Activated CD8-positive, alpha-beta memory T cell treated with anti-CD3 and anti-CD28 coated beads for 48 hours (primary cell): Measurements from ENCODE around the gene CLSTN2.

Source experiments
- DNase-seq, 3 experiments: peaks; one replicate each; pipeline ENCODE4 v3.0.0-alpha.2; 2020; ENCODE audit warnings: low read depth in 2 of 3, low spot score in 2 of 3

The CLSTN2 gene

GRCh38 chr3:140373234-140373633 is 438.2 kb downstream of the CLSTN2 start:
- DNase-seq: no peak

GRCh38 chr3:140375002-140375401 is 440.0 kb downstream of the CLSTN2 start:
- no peak for DNase-seq

DNA sequence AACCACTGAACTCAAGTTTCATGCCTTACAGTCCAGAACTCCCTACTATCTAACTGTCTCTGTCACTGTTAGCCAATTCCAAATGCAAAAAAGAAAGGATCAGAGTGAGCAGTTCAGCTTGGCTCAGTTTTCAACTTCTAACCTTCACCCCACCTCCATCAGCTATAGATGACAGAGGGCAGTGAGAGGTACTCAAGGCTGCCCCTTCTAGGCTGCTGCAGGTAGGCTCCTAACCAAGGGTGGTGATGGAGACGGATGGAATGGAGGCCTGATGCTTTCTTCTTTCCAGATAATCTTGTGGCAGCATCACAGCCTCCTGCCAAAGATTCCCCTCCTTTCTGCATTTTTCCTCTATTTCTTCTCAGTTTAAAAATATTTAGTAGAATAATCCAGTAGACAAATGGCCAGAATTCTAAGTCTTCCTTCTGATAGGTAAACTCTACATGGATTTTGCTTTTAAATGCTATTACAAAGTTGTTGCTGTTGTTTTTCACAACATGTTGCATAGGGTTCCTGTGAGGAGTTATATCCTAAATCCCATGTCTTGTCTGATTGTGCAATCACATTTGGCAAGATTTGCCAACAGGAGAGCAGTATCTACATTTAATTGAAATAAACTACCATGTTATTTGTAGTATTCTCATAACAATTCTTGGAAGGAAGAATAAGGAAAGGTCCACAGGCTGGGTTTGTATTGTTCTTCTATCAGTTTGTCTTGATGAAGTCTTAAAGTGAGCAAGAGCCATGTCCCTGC is 441.3 kb downstream of the CLSTN2 start:
- no peak for DNase-seq

GRCh38 chr3:140377644-140378043 is 442.7 kb downstream of the CLSTN2 start:
- DNase-seq: no peak

DNA sequence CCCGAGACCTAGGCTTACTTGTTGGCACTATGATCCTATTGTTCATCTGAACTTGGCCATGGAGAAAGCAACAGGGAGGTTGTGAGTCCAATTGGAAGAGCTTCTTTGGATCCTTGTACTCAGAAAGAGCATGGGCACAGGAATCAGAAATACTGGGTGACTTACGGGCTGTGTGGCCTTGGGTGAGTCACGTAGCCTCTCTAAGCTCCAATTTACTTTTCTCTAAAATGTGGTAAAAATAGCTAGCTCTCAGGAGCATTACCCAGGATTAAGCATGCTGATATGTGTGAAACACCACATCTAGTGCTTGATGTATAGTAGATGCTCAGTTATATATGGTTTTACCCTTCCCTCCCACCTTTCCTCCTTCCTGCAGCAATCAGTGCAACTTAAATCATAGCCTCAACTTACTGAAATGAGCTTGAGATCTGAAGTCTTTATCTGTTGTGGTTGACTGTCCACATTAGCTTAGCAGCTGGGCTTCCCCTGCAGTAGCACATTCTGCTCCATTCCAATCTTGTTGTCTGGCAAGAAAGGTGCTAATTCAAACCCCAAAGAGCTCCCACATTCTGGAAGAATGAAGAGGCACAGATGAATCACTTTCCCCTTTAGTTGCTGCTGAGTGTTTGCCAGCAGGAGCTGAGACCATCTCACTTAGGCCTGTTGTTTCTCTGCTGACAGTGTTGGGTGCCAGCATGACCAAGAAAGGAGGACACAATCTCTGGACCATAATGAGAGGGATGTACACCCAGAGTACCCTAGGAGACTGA is 443.8 kb downstream of the CLSTN2 start:
- no peak for DNase-seq

DNA sequence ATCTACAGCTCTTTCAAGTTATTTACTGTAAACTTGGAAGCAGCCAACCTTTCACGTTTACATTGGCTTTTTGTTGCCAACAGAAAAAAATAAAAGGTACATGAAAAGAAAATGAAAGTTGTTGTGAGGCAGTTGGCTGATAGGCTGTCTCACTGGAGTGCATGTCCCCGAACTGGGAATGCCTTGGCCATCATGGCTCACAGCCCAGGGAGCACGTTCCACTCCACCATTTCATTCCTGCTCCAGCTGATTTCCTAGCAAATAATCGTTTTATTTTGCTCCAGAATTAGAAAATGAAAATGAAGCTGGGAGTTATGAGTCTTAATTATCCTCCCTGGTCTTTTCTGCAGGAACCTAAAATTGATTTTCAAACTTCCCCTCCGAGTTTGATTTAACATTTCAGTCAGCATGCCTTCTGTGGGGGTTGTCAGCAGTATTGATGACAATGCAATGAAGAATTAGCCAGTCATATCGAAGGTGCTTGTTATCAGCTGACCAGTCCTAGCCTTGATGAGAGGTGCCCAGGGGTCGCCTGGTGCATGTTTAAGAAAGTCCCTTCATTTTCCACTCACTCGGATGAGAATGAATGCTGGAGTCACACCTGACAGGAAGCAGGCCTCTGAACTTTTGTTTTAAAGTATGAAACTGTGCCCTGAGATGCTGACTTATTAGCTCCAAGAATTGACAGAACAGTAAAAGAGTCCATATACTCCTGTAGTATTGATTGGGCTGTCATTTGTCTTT is 449.2 kb downstream of the CLSTN2 start:
- no peak for DNase-seq

DNA sequence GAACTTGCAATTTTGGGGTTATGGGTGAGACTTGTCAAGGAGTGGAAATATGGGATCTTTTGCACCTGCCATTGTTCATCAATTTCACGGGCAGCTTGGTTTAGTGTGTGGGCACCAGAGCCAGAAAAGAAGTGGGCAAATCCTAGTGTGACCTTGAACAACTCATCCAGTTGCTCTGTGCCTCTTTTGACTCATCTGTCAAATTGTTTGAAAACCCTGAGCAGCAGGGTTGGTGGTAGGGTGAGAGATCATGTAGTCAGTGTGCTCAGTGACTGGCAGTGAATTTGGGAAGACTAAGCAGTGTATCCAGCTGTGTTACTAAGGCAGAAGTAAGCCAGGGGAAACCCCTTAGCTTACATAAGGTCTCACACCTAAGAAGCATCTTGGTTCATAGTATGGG is 449.9 kb downstream of the CLSTN2 start:
- DNase-seq: no peak

DNA sequence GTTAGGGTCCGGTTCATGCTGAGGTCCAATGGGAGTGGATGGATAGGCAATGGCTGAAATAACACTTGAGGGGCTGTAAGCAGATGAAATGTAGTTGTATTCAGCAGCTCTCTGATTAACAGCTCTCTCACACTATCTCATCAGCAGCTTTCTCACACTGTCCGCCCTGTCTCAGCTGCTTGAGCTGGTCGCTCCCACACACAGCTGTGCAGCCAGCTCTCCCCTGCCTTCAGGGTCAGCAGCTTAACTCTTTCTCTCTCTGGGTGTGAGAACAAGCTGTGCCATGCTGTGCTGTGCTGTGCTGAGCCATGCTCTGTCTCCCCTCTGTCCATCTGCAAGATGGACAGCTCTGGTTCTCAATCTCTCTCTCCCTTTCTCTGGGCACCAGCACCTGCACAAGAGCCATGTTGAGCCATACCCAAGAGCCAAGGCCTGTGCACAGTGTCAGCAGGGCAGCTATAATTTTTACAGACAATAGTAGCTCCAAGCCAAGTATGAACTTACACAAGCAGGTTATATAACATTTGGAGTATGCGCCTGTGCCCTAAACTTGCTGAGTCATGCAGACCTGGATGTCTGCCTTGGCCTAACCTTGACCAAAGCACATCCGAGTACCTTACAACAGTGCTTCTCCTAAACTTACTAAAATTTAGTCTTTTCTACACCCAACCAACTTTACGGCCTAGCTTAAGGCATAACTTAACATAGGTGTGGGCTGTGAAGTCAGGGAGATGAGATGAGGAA is 451.5 kb downstream of the CLSTN2 start:
- DNase-seq: no peak

DNA sequence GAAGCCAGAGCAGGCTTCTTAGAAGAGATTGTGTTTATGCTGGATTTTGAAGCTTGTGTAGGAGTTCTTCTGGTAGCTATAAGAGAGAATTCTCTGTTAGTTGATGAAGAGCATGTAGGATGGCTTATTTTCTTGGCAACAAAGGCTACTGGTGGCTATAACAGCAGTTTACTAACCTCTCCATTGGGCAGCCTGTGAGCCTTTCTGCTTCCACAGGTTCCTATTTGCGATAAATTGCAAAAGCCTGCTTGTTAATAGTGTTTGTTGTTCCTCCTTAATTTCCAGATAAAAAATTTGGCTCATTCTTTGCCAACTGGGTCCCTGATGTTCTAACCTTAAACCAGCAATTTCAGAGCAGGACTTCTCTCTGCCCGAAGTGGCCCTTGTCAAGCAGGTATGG is 452.3 kb downstream of the CLSTN2 start:
- no peak for DNase-seq

DNA sequence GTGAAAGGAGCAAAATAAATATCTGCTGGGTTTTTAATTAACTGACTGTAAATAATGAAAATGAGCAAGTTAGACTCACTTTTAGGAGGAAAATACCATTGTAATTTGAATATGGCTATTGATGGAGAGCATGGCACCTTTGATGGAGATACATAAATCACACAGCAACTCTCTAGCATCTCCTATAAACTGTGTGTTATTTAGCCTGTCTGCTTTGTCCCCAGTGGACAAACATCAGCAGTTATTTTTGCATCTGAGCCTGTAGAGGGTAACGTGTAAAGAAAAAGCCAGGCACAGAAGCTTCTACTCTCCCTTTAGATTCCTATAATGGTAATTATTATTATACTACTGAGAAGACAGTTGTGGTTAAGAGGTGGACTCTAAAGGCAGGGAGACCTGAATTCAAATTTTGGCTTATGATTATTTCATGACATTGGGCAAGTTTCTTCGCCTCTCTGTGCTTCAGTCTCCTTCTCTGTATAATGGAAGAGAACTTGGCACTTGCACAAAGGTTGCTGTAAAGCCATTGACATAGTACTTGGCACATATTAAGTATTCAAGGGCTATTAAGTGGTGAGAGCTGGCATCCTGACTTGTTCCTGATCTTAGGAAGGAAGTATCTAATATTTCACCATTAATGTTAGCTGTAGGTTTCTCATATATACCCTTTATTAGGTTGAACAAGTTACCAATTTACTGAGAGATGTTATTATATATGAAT is 453.4 kb downstream of the CLSTN2 start:
- no peak for DNase-seq

GRCh38 chr3:140391061-140391460 is 456.1 kb downstream of the CLSTN2 start:
- no peak for DNase-seq

DNA sequence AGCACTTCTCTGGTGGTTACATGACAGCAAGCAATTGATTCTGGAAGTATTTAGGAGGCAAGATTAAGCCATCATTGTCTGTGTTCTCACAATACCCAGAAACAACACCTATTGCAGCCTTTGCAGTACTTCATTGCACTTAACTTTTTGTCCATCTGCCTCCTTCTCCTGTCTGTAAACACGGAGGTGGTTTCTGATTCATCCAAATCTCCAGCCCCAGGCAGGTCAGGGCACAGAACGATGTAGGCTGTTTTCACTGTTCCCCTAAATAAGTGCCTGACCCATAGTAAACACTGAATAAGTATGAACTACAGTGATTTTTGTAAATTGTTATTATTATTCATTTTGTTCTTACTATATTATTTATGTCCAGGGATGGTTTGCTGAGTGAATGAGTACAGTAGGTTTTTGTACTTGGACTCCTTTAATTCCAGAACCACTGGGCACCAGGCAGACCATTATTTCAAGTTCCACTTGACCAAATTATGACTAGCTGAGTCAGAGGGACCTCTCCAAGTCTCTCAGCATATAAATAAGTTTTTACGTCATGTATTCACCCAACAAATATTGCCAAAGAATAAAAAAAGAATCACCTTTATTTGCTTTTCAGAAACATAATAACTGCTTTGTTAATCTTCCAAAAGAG is 459.6 kb downstream of the CLSTN2 start:
- no peak for DNase-seq

DNA sequence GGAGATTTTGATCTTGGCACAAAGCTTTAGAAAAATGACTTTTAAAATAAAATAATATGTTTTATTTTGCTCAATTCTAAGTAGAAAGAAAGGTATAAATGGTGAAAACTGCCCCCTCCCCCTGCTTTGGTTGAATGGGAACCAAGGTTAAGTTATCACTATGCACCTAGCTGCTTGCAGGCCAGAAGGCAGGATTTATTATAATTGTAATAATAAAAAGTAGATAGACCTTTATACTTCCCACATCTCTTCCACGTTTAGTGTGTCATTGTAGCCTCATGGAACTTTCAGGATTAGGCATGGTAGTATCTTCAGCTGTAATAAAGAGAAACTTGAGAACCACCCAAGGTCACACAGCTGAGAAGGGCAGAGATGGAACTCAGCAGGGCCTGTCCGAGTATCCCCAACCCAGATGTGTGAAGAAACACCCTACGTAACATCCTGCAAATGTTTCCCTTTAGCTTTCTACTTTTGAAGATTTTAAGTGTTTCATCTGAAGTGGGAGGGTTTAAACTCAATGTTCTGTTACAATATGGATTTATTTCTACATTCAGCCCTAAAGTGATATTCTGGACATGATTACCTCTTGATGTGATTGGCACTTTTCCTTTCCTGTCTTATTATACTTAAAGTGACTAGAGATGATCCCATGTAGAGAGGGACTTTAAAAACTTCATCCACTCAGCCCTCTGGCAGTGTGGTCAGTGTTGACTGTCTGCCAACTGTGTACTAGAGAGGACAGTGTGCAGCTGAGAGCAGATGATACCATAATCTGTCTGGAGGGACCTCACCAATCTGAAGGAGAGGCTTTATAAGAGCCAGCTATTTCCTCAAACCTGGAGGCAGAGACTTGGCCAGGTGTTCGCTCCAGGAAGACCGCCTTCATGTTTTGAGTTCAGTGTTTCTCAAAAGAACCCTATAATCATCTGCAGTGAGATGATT is 460.4 kb downstream of the CLSTN2 start:
- DNase-seq: no peak

DNA sequence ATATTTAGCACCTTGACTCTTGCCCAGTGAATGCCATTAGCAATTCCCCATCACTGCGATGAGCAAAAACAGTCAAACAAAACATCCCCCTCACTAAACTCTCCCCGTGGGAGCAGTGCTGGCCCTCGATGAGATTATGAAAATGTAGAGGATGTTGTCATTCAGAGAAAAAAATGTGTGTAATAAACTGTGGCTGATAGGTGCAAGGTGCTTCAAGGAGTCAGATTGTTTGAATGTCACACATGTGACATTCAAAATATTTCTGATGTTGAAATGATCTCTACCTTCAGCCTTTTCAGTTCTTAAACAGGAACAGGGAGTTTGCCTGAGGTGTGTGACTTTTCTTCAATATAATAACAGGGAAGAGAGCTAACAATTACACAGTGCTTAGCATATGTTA is 461.1 kb downstream of the CLSTN2 start:
- DNase-seq: no peak

- no peak for DNase-seq
Observed at GRCh38 chr3:140397847-140398246, 462.9 kb downstream of the CLSTN2 start.

- no peak for DNase-seq
Observed at GRCh38 chr3:140398387-140398786, 463.4 kb downstream of the CLSTN2 start.

DNA sequence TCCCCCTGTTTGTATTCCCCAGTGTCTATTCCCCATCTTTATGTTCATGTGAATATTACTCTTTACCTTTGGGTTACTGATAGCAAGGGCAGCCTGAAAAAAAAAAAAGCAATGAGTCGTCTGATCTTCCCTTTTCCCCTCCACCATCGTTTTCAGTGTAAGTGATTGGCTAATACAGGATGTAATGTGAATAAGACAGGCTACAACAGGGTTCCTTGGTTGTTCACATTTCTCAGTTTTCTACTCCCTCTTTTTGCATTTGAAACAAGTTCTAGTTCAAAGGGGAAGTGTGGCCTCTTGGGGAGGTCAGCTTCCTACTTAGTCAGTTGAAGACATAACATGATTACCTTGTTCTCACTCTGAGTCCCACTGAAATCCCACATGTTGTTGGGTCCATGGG is 464.9 kb downstream of the CLSTN2 start:
- DNase-seq: no peak

DNA sequence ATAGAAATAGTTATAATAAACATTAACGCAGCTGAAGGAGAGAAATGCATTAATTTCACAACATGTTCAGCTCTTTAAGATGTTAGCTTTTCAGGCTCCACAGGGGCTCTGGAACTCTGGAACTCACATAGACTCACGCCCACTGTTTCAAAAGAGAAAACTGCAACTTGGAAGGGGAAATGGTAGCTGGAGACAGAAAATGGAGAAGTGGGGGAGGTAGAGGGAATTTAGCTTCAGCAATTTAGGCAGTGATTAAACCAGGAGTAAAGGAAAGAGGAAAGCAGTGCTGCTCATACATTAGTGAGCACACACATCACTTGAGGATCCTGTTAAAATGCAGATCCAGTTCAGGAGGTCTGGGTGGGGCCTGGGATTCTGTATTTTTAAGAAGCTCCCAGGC is 468.1 kb downstream of the CLSTN2 start:
- DNase-seq: no peak

DNA sequence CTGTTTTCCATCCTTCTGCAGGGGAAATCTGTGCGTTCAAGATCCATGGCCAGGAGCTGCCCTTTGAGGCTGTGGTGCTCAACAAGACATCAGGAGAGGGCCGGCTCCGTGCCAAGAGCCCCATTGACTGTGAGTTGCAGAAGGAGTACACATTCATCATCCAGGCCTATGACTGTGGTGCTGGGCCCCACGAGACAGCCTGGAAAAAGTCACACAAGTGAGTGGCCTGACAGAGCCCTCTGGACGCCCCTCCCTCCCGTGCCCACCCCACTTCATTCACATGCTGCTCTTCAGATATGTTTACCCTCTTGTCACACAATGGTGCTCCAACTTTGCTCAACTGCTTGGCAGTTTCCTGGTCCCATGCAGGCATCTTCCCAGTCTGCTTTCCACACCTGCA is 468.6 kb downstream of the CLSTN2 start:
- no peak for DNase-seq
